Tibial nerve (tissue), 4 donors: Measurements from ENCODE around the gene LY86. TPM values are rescaled to one million over a fixed set of nuclear protein-coding genes. Genes with fewer than 3 reads are reported as not detected.
A peak's percentile ranks its signal among the peaks of the same experiment; 100 is the strongest.

Source experiments
- DNase-seq, 2 donors: peaks; one replicate each; pipeline ENCODE4 v3.0.0-alpha.2; 2019; ENCODE audit warnings: low spot score in 2 of 2
- H3K27ac ChIP-seq, 4 donors: fragments of 200-600 bp; sonication (generic) in 3 of 4; one replicate each; pipeline ENCODE4 v1.5.1; 2017 to 2019; ENCODE audit warnings: mild to moderate bottlenecking in 1 of 4
- H3K27me3 ChIP-seq, 2 donors: fragments of 200-600 bp; sonication (generic) in 1 of 2; one replicate each; pipeline versions ENCODE4 v1.5.1 to v1.6.0; 2017 to 2019
- H3K36me3 ChIP-seq, 3 donors: fragments of 200-600 bp; sonication (generic); one replicate each; pipeline ENCODE4 v1.5.1; 2018 to 2019
- H3K4me1 ChIP-seq, 4 donors: fragments of 200-600 bp; sonication (generic) in 3 of 4; one replicate each; pipeline ENCODE4 v1.5.1; 2017 to 2019
- H3K4me3 ChIP-seq, 4 donors: fragments of 200-600 bp; sonication (generic) in 3 of 4; one replicate each; pipeline ENCODE4 v1.5.1; 2017 to 2019; ENCODE audit warnings: mild to moderate bottlenecking in 1 of 4, moderate library complexity in 1 of 4
- H3K9me3 ChIP-seq, 4 donors: fragments of 200-600 bp; sonication (generic) in 3 of 4; one replicate each; pipeline ENCODE4 v1.5.1; 2017 to 2019
- CTCF ChIP-seq, 5 experiments: fragments of 200-600 bp in 3 of 5; fragments of 450-650 bp in 2 of 5; sonication (generic) in 3 of 5; IDR thresholded peaks; one replicate each; pipeline ENCODE4 v1.5.1; 2016 to 2019; ENCODE audit warnings: antibody characterized with exemption in 5 of 5, mild to moderate bottlenecking in 3 of 5, moderate library complexity in 2 of 5
- EP300 ChIP-seq, 2 donors: sonication (generic); formaldehyde crosslinking; IDR thresholded peaks; one replicate each; pipeline ENCODE4 v1.6.1; 2017; ENCODE audit warnings: antibody characterized with exemption in 2 of 2, mild to moderate bottlenecking in 1 of 2
- POLR2A ChIP-seq, 2 donors: fragments of 450-650 bp; IDR thresholded peaks; one replicate each; pipeline ENCODE4 v1.6.1; 2017; ENCODE audit warnings: antibody characterized with exemption in 2 of 2, mild to moderate bottlenecking in 2 of 2, moderate library complexity in 2 of 2
- WGBS, 2 donors: methylation state at CpG; one replicate each; pipeline ENCODE4 v1.1.5; 2018; 5-methylcytosine and 5-hydroxymethylcytosine counted together
- total RNA-seq, 4 donors: library from RNA; depleted of rRNA; stranded (reverse); fragments of >200 nt; gene quantifications; one replicate each; pipeline ENCODE4 v1.1.0, GENCODE V29; 2016

LY86 gene
- total RNA-seq, 4 donors from 2014 or later, result 0.60 to 8.3 (median 4.5) TPM

GRCh38 chr6:6590530-6590929 lies 2.0 kb downstream of the LY86 start:
- H3K36me3 ChIP-seq, result no peaks in the 10 kb centered on the region
- H3K4me3 ChIP-seq, result no peak overlapping the region
- H3K4me1 ChIP-seq, result peaks cover 0 to 24% (median 5%) of the 10 kb centered on the region in 4 donors
- TF ChIP-seq CTCF (IDR thresholded peaks at IDR 0.05) (no peak), POLR2A (IDR thresholded peaks at IDR 0.05) (no peak), EP300 (IDR thresholded peaks at IDR 0.05) (no peak)
- WGBS, 2 donors, result 76 to 85% methylated on average over 2 of the region's 2 CpGs
- no peak overlapping the region for H3K27ac ChIP-seq
- H3K9me3 ChIP-seq, result no peaks in the 10 kb centered on the region
- no peaks in the 10 kb centered on the region for H3K27me3 ChIP-seq
- DNase-seq, result no peak

- H3K27ac ChIP-seq, result peak overlapping the region in 2 of 4 donors; percentile 25 to 38
- WGBS, 2 donors, result 63 to 78% methylated on average over 9 of the region's 9 CpGs
- peaks cover 0 to 33% (median 6%) of the 10 kb centered on the region in 4 donors for H3K4me1 ChIP-seq
These were observed 3.4 kb downstream of the LY86 start for GRCh38 chr6:6591778-6592465.

GRCh38 chr6:6592826-6593475 lies 4.4 kb downstream of the LY86 start:
- DNase-seq, result no peak
- H3K4me3 ChIP-seq, result no peak overlapping the region
- H3K36me3 ChIP-seq, result no peaks in the 10 kb centered on the region
- peaks cover 0 to 26% (median 4%) of the 10 kb centered on the region in 4 donors for H3K4me1 ChIP-seq
- no peaks in the 10 kb centered on the region for H3K27me3 ChIP-seq
- no peaks in the 10 kb centered on the region for H3K9me3 ChIP-seq
- 50 to 55% methylated on average over 1 of the region's 1 CpG for WGBS, 2 donors
- no peak for TF ChIP-seq POLR2A (IDR thresholded peaks at IDR 0.05)
- TF ChIP-seq CTCF (IDR thresholded peaks at IDR 0.05), result no peak
- TF ChIP-seq EP300 (IDR thresholded peaks at IDR 0.05), result no peak
- H3K27ac ChIP-seq, result peak overlapping the region in 2 of 4 donors; percentile 38 to 80

More at GRCh38 chr6:6591778-6592465, 3.4 kb downstream of the LY86 start:
- Histone ChIP-seq H3K27me3 (no peaks in the 10 kb centered on the region), H3K36me3 (no peaks in the 10 kb centered on the region), H3K4me3 (no peak overlapping the region), H3K9me3 (no peaks in the 10 kb centered on the region)
- DNase-seq, result peak in 1 of 2 donors; percentile 48
- TF ChIP-seq POLR2A (IDR thresholded peaks at IDR 0.05) (no peak), EP300 (IDR thresholded peaks at IDR 0.05) (peak in 1 of 2 donors; percentile 66)

GRCh38 chr6:6593867-6594468 lies 5.4 kb downstream of the LY86 start:
- no peak for DNase-seq
- peak overlapping the region in 1 of 4 donors; percentile 80 for H3K27ac ChIP-seq
- WGBS, 2 donors, result 51 to 53% methylated on average over 5 of the region's 5 CpGs
- no peaks in the 10 kb centered on the region for H3K9me3 ChIP-seq
- peaks cover 0 to 16% (median 3%) of the 10 kb centered on the region in 4 donors for H3K4me1 ChIP-seq
- H3K27me3 ChIP-seq, result no peaks in the 10 kb centered on the region
- no peaks in the 10 kb centered on the region for H3K36me3 ChIP-seq
- no peak overlapping the region for H3K4me3 ChIP-seq
- TF ChIP-seq CTCF (IDR thresholded peaks at IDR 0.05) (no peak), EP300 (IDR thresholded peaks at IDR 0.05) (no peak), POLR2A (IDR thresholded peaks at IDR 0.05) (no peak)

- peaks cover 0 to 16% (median 3%) of the 10 kb centered on the region in 4 donors for H3K4me1 ChIP-seq
- no peaks in the 10 kb centered on the region for H3K27me3 ChIP-seq
- DNase-seq, result no peak
- no peak for TF ChIP-seq EP300 (IDR thresholded peaks at IDR 0.05)
- no peak for TF ChIP-seq CTCF (IDR thresholded peaks at IDR 0.05)
- no peak for TF ChIP-seq POLR2A (IDR thresholded peaks at IDR 0.05)
- H3K9me3 ChIP-seq, result no peaks in the 10 kb centered on the region
- no peak overlapping the region for H3K4me3 ChIP-seq
- WGBS, 2 donors, result 95% methylated on average over 3 of the region's 3 CpGs
- H3K36me3 ChIP-seq, result no peaks in the 10 kb centered on the region
- no peak overlapping the region for H3K27ac ChIP-seq
These were observed 6.5 kb downstream of the LY86 start for GRCh38 chr6:6595025-6595424.
